OCI-LY7 (cell line): Measurements from ENCODE around the gene STYK1.

Source experiments
- EZH2phosphoT487 ChIP-seq: fragments of 200-600 bp; sonication (generic); IDR thresholded peaks from 2 replicates; pipeline ENCODE4 v1.6.1; 2018; ENCODE audit warnings: low read depth, borderline replicate concordance, mild to moderate bottlenecking, mixed run types, antibody characterized with exemption, low read length, moderate library complexity, mixed read lengths
- TF ChIP-seq, protein P1 (sequence below): fragments of 200-600 bp; sonication (generic); conservative IDR thresholded peaks from 2 replicates; pipeline ENCODE4 v1.5.1; 2014; ENCODE audit warnings: mild to moderate bottlenecking, antibody characterized with exemption, low read length, moderate library complexity, mixed read lengths

DNA sequence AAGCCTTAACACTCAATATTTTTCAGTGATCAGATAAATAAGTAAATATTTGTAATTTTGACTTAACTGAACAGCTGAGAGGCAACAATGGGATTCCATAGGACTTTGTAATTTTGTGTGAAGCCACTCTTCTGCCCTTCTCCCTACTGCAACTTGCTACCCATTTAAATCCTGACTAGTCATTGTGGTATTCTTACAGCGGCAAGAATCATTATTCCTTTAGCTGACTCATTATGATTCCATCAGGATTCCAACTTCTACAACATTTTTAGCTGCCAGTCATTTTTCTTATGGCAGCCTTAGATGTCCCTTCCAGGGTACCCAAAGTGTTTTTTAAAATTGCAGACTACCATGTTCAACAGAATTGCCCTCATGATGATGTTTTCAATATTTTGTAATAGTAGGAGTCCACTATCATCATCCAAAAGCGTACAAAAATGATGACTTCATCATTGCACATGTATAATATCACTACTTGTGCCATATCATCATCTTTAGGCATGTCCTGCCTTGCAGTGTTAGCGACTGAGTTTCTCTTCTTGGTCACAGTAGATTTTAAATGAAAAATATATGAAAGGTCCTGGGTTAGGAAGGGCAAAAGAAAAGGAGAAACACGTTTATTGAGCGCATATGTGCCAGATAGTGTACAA is 55.4 kb downstream of the STYK1 start:
- TF ChIP-seq, protein P1, sequence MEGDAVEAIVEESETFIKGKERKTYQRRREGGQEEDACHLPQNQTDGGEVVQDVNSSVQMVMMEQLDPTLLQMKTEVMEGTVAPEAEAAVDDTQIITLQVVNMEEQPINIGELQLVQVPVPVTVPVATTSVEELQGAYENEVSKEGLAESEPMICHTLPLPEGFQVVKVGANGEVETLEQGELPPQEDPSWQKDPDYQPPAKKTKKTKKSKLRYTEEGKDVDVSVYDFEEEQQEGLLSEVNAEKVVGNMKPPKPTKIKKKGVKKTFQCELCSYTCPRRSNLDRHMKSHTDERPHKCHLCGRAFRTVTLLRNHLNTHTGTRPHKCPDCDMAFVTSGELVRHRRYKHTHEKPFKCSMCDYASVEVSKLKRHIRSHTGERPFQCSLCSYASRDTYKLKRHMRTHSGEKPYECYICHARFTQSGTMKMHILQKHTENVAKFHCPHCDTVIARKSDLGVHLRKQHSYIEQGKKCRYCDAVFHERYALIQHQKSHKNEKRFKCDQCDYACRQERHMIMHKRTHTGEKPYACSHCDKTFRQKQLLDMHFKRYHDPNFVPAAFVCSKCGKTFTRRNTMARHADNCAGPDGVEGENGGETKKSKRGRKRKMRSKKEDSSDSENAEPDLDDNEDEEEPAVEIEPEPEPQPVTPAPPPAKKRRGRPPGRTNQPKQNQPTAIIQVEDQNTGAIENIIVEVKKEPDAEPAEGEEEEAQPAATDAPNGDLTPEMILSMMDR, result no peak
- no peak for TF ChIP-seq EZH2phosphoT487
